Jurkat, Clone E6-1 (cell line): Measurements from ENCODE around the gene TLR9.
"Not testable (repeated sequence)": the region's sequence is repeated elsewhere in the genome, so short reads cannot be mapped to it uniquely, and the experiment has no call there.

Source experiments
- DNase-seq: peaks from one replicate; pipeline ENCODE4 v3.0.0-alpha.2; 2011; ENCODE audit warnings: low read depth, low spot score
- H3K4me3 ChIP-seq: 2 replicates; pipeline ENCODE4 v1.5.1; 2011; ENCODE audit warnings: mild to moderate bottlenecking, low read length, control low read depth, moderate library complexity

Gene TLR9

GRCh38 chr3:52182196-52182595 is 43.2 kb downstream of the TLR9 start:
- H3K4me3 ChIP-seq = no peak overlapping the region
- DNase-seq = no peak

- DNase-seq = no peak
- no peak overlapping the region for H3K4me3 ChIP-seq
Observed at GRCh38 chr3:52181543-52181942, 43.9 kb downstream of the TLR9 start.

- no peak for DNase-seq
- no peak overlapping the region for H3K4me3 ChIP-seq
Observed at GRCh38 chr3:52178537-52178936, 46.9 kb downstream of the TLR9 start.

GRCh38 chr3:52178126-52178525 is 47.3 kb downstream of the TLR9 start:
- not testable (repeated sequence) for DNase-seq, H3K4me3 ChIP-seq

- DNase-seq = no peak
- no peak overlapping the region for H3K4me3 ChIP-seq
Observed at GRCh38 chr3:52177701-52178042, 47.8 kb downstream of the TLR9 start.

GRCh38 chr3:52176951-52177700 is 48.3 kb downstream of the TLR9 start:
- no peak overlapping the region for H3K4me3 ChIP-seq
- no peak for DNase-seq

- no peak for DNase-seq
- no peak overlapping the region for H3K4me3 ChIP-seq
Observed at GRCh38 chr3:52176180-52176752, 49.2 kb downstream of the TLR9 start.

- H3K4me3 ChIP-seq = no peak overlapping the region
- DNase-seq = no peak
Observed at GRCh38 chr3:52175416-52176179, 49.8 kb downstream of the TLR9 start.

- DNase-seq = no peak
- no peak overlapping the region for H3K4me3 ChIP-seq
Observed at GRCh38 chr3:52174896-52175295, 50.5 kb downstream of the TLR9 start.

- no peak for DNase-seq
- H3K4me3 ChIP-seq = no peak overlapping the region
Observed at GRCh38 chr3:52173101-52173500, 52.3 kb downstream of the TLR9 start.

- no peak overlapping the region for H3K4me3 ChIP-seq
- no peak for DNase-seq
Observed at GRCh38 chr3:52172262-52172757, 53.1 kb downstream of the TLR9 start.

- H3K4me3 ChIP-seq = no peak overlapping the region
- DNase-seq = no peak
Observed at GRCh38 chr3:52171514-52172261, 53.8 kb downstream of the TLR9 start.
